Sigmoid colon (tissue), 7 donors: ENCODE results near the gene CCDC60. TPM values are rescaled to one million over a fixed set of nuclear protein-coding genes. Genes with fewer than 3 reads are reported as not detected.

ENCODE experiments used
- DNase-seq: peaks from one replicate; pipeline ENCODE4 v3.0.0-alpha.2; 2019
- H3K27ac ChIP-seq, 4 donors: fragments of 200-600 bp; sonication (generic); one replicate each; pipeline ENCODE4 v1.5.1; 2016 to 2019; ENCODE audit warnings: mild to moderate bottlenecking in 1 of 4
- H3K27me3 ChIP-seq, 3 donors: fragments of 200-600 bp; sonication (generic); one replicate each; pipeline ENCODE4 v1.5.1; 2019; ENCODE audit warnings: mild to moderate bottlenecking in 1 of 3
- H3K36me3 ChIP-seq, 4 donors: fragments of 200-600 bp; sonication (generic); one replicate each; pipeline ENCODE4 v1.5.1; 2016 to 2019
- H3K4me1 ChIP-seq, 4 donors: fragments of 200-600 bp; sonication (generic); one replicate each; pipeline ENCODE4 v1.5.1; 2017 to 2019
- H3K4me3 ChIP-seq, 4 donors: fragments of 200-600 bp; sonication (generic); one replicate each; pipeline ENCODE4 v1.5.1; 2017 to 2019; ENCODE audit warnings: mild to moderate bottlenecking in 2 of 4, moderate library complexity in 1 of 4
- H3K9me3 ChIP-seq, 4 donors: fragments of 200-600 bp in 3 of 4; sonication (generic) in 3 of 4; one replicate each; pipeline versions ENCODE4 v1.5.1 to v1.6.1; 2013 to 2019
- CTCF ChIP-seq, 4 experiments: fragments of 450-650 bp in 3 of 4; fragments of 200-600 bp in 1 of 4; IDR thresholded peaks; one replicate each; pipeline ENCODE4 v1.5.1; 2016 to 2019; ENCODE audit warnings: antibody characterized with exemption in 4 of 4, mild to moderate bottlenecking in 3 of 4, moderate library complexity in 2 of 4
- EP300 ChIP-seq, 4 donors: sonication (generic); formaldehyde crosslinking; IDR thresholded peaks; one replicate each; pipeline ENCODE4 v1.6.1; 2017; ENCODE audit warnings: antibody characterized with exemption in 4 of 4
- POLR2A ChIP-seq, 2 donors: fragments of 450-650 bp; IDR thresholded peaks; one replicate each; pipeline ENCODE4 v1.6.1; 2016; ENCODE audit warnings: antibody characterized with exemption in 2 of 2, mild to moderate bottlenecking in 2 of 2, moderate library complexity in 2 of 2
- POLR2AphosphoS5 ChIP-seq, 4 donors: sonication (generic); formaldehyde crosslinking; IDR thresholded peaks; one replicate each; pipeline ENCODE4 v1.6.1; 2017; ENCODE audit warnings: antibody characterized with exemption in 4 of 4
- WGBS, 2 donors: extraction: QIAGEN DNeasy Blood & Tissue Kit; methylation state at CpG; one replicate each; pipeline ENCODE4 v1.1.7; 2013; 5-methylcytosine and 5-hydroxymethylcytosine counted together
- intact Hi-C: fragments of 100-400 bp; cut with DNase I; formaldehyde crosslinking; loops from one replicate; pipeline ENCODE4 v1.15.1; 2023
- polyA plus RNA-seq, 3 donors: library from polyadenylated mRNA; stranded (reverse); fragments of 200-250 nt; gene quantifications; one replicate each; pipeline ENCODE4 v1.2.3, GENCODE V29; 2013
- total RNA-seq, 4 donors: library from RNA; depleted of rRNA; stranded (reverse); fragments of >200 nt; gene quantifications; one replicate each; pipeline ENCODE4 v1.1.0, GENCODE V29; 2016
- donor health status: healthy with polysubstance abuse.
- donor health status: Bipolar disorder and iron deficiency.
- donor health status: healthy.

Gene CCDC60
- total and polyA plus RNA-seq, 7 donors, result 1.1 to 10.4 (median 1.6) TPM

- intact Hi-C loops, result loop anchor here (10.0 kb wide), 1 partner anchor 196 kb away; no protein-coding TSS in a partner anchor
- no peak for DNase-seq
- H3K4me1 ChIP-seq, result peaks cover 0 to 11% (median 4%) of the 10 kb centered on the region in 4 donors
- no peak overlapping the region for H3K27ac ChIP-seq
- no peak overlapping the region for H3K4me3 ChIP-seq
- no peaks in the 10 kb centered on the region for H3K27me3 ChIP-seq
- TF ChIP-seq POLR2AphosphoS5 (IDR thresholded peaks at IDR 0.05), result no peak
- no peak for TF ChIP-seq POLR2A (IDR thresholded peaks at IDR 0.05)
- TF ChIP-seq EP300 (IDR thresholded peaks at IDR 0.05), result no peak
- no peak for TF ChIP-seq CTCF (IDR thresholded peaks at IDR 0.05)
- no peaks in the 10 kb centered on the region for H3K36me3 ChIP-seq
- 43 to 71% methylated on average over 5 of the region's 5 CpGs for WGBS, 2 donors
- H3K9me3 ChIP-seq, result no peaks in the 10 kb centered on the region
Measured at GRCh38 chr12:119448611-119449131, 114.1 kb downstream of the CCDC60 start.

- 82 to 87% methylated on average over 7 of the region's 7 CpGs for WGBS, 2 donors
- peaks cover 0 to 11% (median 4%) of the 10 kb centered on the region in 4 donors for H3K4me1 ChIP-seq
- no peak overlapping the region for H3K4me3 ChIP-seq
- no peak for TF ChIP-seq CTCF (IDR thresholded peaks at IDR 0.05)
- intact Hi-C loops, result no loop called here
- DNase-seq, result no peak
- H3K9me3 ChIP-seq, result no peaks in the 10 kb centered on the region
- no peaks in the 10 kb centered on the region for H3K27me3 ChIP-seq
- H3K27ac ChIP-seq, result no peak overlapping the region
- H3K36me3 ChIP-seq, result no peaks in the 10 kb centered on the region
Measured at GRCh38 chr12:119450771-119451170, 116.2 kb downstream of the CCDC60 start.

- no peaks in the 10 kb centered on the region for H3K36me3 ChIP-seq
- no peak overlapping the region for H3K4me3 ChIP-seq
- DNase-seq, result no peak
- WGBS, 2 donors, result 84 to 86% methylated on average over 3 of the region's 3 CpGs
- TF ChIP-seq CTCF (IDR thresholded peaks at IDR 0.05) (no peak), POLR2A (IDR thresholded peaks at IDR 0.05) (no peak), EP300 (IDR thresholded peaks at IDR 0.05) (no peak), POLR2AphosphoS5 (IDR thresholded peaks at IDR 0.05) (no peak)
- H3K9me3 ChIP-seq, result peaks cover 0 to 6% (median 0%) of the 10 kb centered on the region in 4 donors
- no peaks in the 10 kb centered on the region for H3K4me1 ChIP-seq
- no peak overlapping the region for H3K27ac ChIP-seq
- intact Hi-C loops, result no loop called here
- no peaks in the 10 kb centered on the region for H3K27me3 ChIP-seq
Measured at GRCh38 chr12:119456824-119457223, 122.3 kb downstream of the CCDC60 start.

- H3K4me1 ChIP-seq, result no peaks in the 10 kb centered on the region
- no peak for DNase-seq
- no peak overlapping the region for H3K27ac ChIP-seq
- TF ChIP-seq POLR2A (IDR thresholded peaks at IDR 0.05) (no peak), CTCF (IDR thresholded peaks at IDR 0.05) (no peak), EP300 (IDR thresholded peaks at IDR 0.05) (no peak), POLR2AphosphoS5 (IDR thresholded peaks at IDR 0.05) (no peak)
- WGBS, 2 donors, result 49 to 66% methylated on average over 2 of the region's 2 CpGs
- no peak overlapping the region for H3K4me3 ChIP-seq
- H3K27me3 ChIP-seq, result no peaks in the 10 kb centered on the region
- intact Hi-C loops, result no loop called here
- H3K9me3 ChIP-seq, result peaks cover 0 to 6% (median 0%) of the 10 kb centered on the region in 4 donors
- no peaks in the 10 kb centered on the region for H3K36me3 ChIP-seq
Measured at GRCh38 chr12:119457271-119457670, 122.7 kb downstream of the CCDC60 start.

- Histone ChIP-seq H3K9me3 (peaks cover 0 to 6% (median 0%) of the 10 kb centered on the region in 4 donors), H3K36me3 (no peaks in the 10 kb centered on the region), H3K4me3 (no peak overlapping the region), H3K27ac (no peak overlapping the region), H3K4me1 (no peaks in the 10 kb centered on the region), H3K27me3 (no peaks in the 10 kb centered on the region)
- intact Hi-C loops, result no loop called here
- TF ChIP-seq POLR2A (IDR thresholded peaks at IDR 0.05) (no peak), CTCF (IDR thresholded peaks at IDR 0.05) (no peak), EP300 (IDR thresholded peaks at IDR 0.05) (no peak)
- no peak for DNase-seq
Measured at GRCh38 chr12:119459481-119459880, 125.0 kb downstream of the CCDC60 start.
